Skeletal muscle satellite cell (primary cell): ENCODE results near the gene KCNA3.

Source experiments
- H3K27me3 ChIP-seq: 2 replicates; pipeline ENCODE4 v1.7.0; 2013; ENCODE audit warnings: low read length; ENCODE audit not compliant: control insufficient read depth, insufficient read depth
- H3K36me3 ChIP-seq: 2 replicates; pipeline ENCODE4 v1.7.0; 2013; ENCODE audit warnings: mild to moderate bottlenecking, control low read depth, low read length; ENCODE audit not compliant: insufficient read depth
- H3K4me1 ChIP-seq: 2 replicates; pipeline ENCODE4 v1.7.0; 2013; ENCODE audit warnings: low read length; ENCODE audit not compliant: control insufficient read depth, insufficient read depth
- H3K4me2 ChIP-seq: 2 replicates; pipeline ENCODE4 v1.7.0; 2013; ENCODE audit warnings: mild to moderate bottlenecking, low read length
- H3K4me3 ChIP-seq: 2 replicates; pipeline ENCODE4 v1.7.0; 2013; ENCODE audit warnings: low read length
- H3K9ac ChIP-seq: 2 replicates; pipeline ENCODE4 v1.7.0; 2013; ENCODE audit warnings: mild to moderate bottlenecking, low read depth, low read length, moderate library complexity
- H3K9me3 ChIP-seq: replicated peaks from 2 replicates; pipeline ENCODE4 v1.7.0; 2013; ENCODE audit warnings: mild to moderate bottlenecking, control low read depth, low read length

The KCNA3 gene

DNA sequence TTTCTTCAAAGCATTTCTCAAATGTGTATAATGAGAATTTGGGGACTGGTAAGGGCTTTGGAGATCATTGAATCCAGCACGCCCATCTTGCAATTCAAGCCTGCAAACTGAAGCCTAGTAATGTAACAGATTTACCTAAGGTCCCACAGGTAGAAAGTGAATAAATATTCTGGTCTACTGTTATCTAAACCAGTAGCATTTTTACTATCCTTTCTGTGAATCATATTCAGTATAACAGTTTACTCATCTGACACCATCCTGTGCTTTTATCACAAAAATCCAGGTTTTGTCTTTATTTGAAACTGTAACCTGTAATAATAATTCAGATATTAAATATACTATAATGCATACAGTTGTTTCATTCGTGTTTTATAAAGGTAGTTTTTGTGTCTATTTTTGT, 17.4 kb downstream of the KCNA3 start:
- no peaks in the 10 kb centered on the region for H3K4me1 ChIP-seq
- no peaks in the 10 kb centered on the region for H3K27me3 ChIP-seq
- no peaks in the 10 kb centered on the region for H3K36me3 ChIP-seq
- H3K9me3 ChIP-seq: no peaks in the 10 kb centered on the region
- no peak overlapping the region for H3K4me2 ChIP-seq
- H3K4me3 ChIP-seq: no peak overlapping the region
- no peak overlapping the region for H3K9ac ChIP-seq

DNA sequence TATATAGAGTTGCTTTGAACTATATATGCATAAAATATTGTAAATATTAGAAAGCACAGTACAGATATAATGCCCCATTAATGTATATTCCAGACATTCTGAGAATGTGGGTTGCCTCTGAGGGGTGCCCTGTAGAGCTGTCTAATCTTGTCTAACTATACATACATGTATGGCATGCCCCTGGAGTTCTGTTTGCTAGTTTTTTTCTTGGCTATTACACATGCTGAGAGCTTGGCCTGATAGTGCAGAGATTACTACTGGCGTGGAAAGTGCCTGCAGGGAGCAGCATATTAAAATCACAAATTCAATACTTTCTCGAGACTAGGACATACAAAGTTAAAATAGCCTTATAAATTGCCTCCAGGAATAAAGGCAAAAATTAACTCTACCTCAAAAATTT, 24.1 kb downstream of the KCNA3 start:
- no peaks in the 10 kb centered on the region for H3K36me3 ChIP-seq
- no peak overlapping the region for H3K9ac ChIP-seq
- no peak overlapping the region for H3K4me3 ChIP-seq
- H3K4me1 ChIP-seq: peaks cover 3% of the 10 kb centered on the region
- H3K27me3 ChIP-seq: no peaks in the 10 kb centered on the region
- H3K9me3 ChIP-seq: no peaks in the 10 kb centered on the region
- H3K4me2 ChIP-seq: no peak overlapping the region

DNA sequence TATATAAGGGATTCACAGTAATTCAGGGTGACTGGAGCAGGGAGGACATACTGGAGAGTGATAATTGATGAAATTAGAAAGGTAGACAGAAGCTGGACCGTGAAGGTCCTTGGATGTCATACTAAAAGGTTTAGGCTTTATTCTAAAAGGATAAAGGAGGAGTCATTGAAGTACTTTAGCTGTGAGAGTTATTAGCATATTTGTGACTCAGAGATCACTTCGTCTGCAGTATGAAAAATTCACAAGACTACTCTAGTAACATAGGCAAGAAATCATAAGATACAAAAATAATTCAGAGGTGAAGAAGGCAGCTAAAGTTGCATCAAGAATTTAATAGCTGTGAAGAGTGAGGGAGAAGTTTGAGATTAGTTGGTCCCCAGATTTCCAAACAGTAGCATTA, 26.3 kb downstream of the KCNA3 start:
- Histone ChIP-seq H3K9ac (no peak overlapping the region), H3K9me3 (no peaks in the 10 kb centered on the region), H3K4me1 (peaks cover 3% of the 10 kb centered on the region), H3K27me3 (no peaks in the 10 kb centered on the region), H3K36me3 (no peaks in the 10 kb centered on the region), H3K4me3 (no peak overlapping the region), H3K4me2 (no peak overlapping the region)

DNA sequence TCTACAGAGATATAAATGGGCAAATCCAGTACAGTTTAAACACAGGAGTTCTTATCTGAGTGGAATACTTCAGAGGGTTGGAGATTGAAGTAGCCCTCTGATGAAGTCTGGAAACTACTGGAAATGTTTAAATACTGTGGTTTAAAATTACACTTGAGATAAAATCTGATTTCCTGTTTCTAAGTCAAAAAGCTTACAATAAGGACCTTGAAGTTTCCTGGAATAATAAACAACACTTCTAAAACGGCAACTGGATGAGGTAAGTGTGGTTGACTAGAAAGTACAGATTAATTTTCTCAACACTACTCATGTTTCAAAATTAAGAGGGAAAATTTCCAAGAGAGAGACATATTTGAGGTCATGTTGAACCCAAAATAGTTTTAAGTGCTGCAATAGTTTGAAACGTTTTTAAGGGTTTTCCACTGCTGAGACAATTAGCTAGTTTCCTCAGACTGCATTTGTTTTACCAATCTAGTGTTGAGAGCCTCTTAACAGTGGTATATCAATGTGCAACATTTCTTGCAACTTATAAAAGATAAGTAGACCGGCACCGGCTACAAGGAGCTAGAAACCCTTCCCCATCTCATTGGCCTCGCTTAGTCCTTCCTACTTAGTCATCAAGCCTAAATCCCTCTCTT, 27.4 kb downstream of the KCNA3 start:
- Histone ChIP-seq H3K4me2 (no peak overlapping the region), H3K27me3 (no peaks in the 10 kb centered on the region), H3K36me3 (no peaks in the 10 kb centered on the region), H3K4me3 (no peak overlapping the region), H3K9me3 (no peaks in the 10 kb centered on the region), H3K4me1 (peaks cover 3% of the 10 kb centered on the region), H3K9ac (no peak overlapping the region)

DNA sequence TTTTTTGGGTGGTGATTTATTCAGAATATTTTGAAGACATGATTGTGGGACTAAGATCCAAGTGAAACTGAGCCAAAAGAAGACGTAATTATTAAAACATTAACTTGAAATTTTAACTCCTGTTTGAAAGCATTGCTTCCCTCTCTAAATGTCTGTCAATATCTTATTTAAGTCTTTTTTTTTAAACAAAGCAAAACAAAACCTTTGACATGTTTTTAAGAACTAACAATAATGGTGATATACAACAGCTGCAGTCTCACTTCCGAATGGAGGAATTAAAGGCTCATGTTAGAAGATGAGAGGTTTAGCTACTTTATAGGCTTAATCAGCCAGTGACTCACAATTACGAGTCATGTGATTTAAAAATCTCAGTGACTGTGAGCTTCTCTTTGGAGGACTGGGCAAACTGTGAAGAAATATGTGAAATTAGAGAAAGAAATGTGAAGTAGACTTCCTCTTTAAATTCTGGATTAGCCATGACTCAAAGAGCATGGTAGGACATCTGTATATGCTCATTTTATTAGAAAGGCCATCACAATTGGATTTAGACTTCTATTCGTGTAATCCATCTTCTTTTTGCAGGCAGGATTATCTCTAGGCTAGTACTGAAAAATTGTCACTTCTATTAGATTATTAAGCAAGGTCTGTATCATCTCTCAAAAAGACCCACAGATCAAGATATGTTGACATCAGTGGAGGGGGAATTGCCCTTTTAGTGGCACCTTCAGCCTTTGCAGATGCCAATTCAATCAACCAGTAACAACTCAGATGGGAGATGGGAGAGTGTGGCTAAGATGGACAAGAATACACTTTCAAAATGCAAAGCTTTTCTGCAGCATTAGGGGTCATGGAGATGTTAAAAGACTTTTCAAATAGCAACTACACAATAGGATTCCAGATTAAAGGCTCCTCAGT, 28.7 kb downstream of the KCNA3 start:
- H3K36me3 ChIP-seq: no peaks in the 10 kb centered on the region
- no peak overlapping the region for H3K4me3 ChIP-seq
- H3K4me2 ChIP-seq: no peak overlapping the region
- peaks cover 3% of the 10 kb centered on the region for H3K4me1 ChIP-seq
- H3K9ac ChIP-seq: no peak overlapping the region
- no peaks in the 10 kb centered on the region for H3K27me3 ChIP-seq
- no peaks in the 10 kb centered on the region for H3K9me3 ChIP-seq

DNA sequence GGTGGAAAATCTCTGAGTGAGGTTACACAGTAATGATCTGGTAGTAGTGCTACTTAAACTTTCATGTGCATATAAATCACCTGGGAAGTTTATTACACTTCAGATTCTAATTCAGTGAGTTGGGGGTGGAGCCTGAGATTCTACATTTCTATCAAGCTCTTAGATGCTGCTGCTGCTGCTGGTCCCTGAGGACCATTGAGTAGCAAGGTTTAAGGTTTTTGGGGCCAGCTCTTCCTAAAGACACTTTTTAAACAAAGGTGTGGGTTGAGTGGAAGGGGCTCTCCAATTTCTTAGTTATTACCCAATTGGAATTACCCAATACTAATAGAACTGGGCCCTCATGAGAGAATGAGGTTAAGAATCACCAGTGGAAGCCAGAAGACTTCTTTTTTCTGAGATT, 29.5 kb downstream of the KCNA3 start:
- no peaks in the 10 kb centered on the region for H3K36me3 ChIP-seq
- H3K4me2 ChIP-seq: no peak overlapping the region
- H3K9me3 ChIP-seq: no peaks in the 10 kb centered on the region
- peaks cover 3% of the 10 kb centered on the region for H3K4me1 ChIP-seq
- no peak overlapping the region for H3K9ac ChIP-seq
- no peaks in the 10 kb centered on the region for H3K27me3 ChIP-seq
- H3K4me3 ChIP-seq: no peak overlapping the region

DNA sequence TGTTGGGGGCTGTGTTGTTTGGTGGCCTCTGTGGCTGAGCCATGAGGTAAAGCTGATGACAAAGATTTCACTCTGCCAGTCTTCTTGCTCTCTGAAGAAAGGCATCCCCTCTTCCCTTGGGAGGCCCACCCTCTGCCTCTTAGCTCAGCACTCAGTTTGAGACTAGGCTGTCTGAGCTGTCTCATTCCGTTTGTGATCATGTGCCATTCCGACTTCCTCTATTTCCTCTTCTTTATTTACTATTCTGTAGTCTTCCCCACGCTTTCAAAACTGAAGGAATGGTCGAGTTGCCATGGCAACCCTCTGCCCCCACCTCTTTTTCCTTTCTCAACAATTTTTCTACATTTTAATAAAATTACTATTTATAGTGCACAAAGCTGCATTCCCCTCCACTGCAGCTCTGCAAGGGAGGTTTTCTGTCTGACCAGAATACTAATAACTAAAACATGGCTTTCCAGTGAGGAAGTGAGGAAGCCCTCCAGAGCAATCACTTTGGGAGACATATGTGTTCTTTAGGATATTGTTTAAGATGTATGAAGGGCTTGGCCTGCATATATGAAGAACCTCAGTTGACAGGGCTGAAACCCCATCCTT, 30.8 kb downstream of the KCNA3 start:
- Histone ChIP-seq H3K4me2 (no peak overlapping the region), H3K4me1 (peaks cover 3% of the 10 kb centered on the region), H3K9ac (no peak overlapping the region), H3K9me3 (no peaks in the 10 kb centered on the region), H3K36me3 (no peaks in the 10 kb centered on the region), H3K27me3 (no peaks in the 10 kb centered on the region), H3K4me3 (no peak overlapping the region)

DNA sequence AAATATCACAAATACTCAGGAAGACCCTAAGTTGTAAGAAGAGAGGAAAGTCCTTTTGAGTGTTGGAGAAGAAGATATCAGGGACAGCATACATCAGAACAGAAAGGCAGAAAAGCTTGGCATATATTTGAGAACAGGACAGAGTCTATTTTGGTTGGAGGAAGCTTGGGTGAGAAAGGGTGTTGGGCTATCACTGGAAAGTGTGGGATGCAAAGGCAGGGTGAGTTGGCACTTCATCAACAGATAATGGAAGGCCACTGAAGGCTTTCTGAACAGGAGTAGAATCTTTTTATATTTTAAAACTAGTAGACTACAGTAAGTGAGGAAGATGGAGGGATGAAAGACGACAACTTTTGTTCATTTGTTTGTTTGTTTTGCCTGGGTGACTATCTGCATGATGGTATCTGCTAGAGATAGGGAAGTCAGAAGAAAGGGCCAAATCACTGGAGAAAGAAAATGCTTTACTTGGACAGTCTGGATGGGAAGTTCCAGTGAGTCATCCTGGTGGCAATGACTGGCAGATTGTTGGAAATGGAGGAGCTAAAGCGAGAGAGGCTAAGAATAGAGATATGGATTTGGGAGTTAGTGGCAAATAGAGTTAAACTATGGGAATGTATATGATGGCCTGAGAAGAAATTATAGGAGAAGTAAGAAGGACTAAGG, 34.9 kb downstream of the KCNA3 start:
- H3K9ac ChIP-seq: no peak overlapping the region
- H3K4me1 ChIP-seq: no peaks in the 10 kb centered on the region
- H3K9me3 ChIP-seq: no peaks in the 10 kb centered on the region
- H3K4me3 ChIP-seq: no peak overlapping the region
- peaks cover 4% of the 10 kb centered on the region for H3K27me3 ChIP-seq
- no peak overlapping the region for H3K4me2 ChIP-seq
- H3K36me3 ChIP-seq: no peaks in the 10 kb centered on the region

DNA sequence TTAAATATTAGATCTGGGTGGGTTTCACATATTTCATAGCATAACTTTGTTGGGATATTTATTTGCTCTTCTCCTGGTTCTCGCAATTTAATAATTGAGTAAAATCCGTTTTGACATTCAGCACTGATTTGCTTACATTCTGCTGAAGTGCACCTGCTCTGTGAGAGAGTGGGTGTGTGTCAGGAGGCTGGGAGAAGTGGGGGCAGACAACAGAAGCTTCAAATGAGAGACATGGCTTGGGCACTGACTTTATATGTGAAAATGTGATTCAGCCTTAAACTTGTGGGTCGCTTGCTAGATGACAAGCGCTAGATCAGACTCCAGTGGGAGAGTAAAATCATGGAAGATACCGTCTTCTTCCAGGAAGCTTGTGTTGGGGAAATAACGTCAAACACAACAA, 36.2 kb downstream of the KCNA3 start:
- Histone ChIP-seq H3K4me1 (no peaks in the 10 kb centered on the region), H3K9ac (no peak overlapping the region), H3K27me3 (peaks cover 4% of the 10 kb centered on the region), H3K36me3 (no peaks in the 10 kb centered on the region), H3K4me2 (no peak overlapping the region), H3K9me3 (no peaks in the 10 kb centered on the region), H3K4me3 (no peak overlapping the region)

DNA sequence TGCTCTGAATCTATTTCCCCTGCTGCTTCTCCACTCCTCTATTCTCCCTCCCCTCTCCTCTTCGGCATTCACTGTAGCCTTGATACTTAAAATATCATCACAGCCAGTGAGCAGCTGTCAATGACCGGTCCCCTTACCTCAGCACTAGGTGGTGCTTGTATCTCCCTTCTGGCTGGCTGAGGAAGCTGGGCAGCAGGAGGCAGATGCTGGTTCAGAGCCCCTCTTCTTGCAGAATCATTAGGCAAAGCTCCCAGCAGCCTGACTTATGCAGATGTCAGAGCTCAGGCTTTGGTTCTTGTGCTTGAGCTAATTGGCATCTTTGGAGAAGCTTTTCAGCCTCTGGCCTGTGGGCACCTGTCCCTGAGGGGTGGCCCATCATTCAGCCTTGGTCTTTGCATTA, 36.7 kb downstream of the KCNA3 start:
- Histone ChIP-seq H3K4me2 (no peak overlapping the region), H3K4me3 (no peak overlapping the region), H3K9ac (no peak overlapping the region), H3K9me3 (no peaks in the 10 kb centered on the region), H3K36me3 (no peaks in the 10 kb centered on the region), H3K4me1 (no peaks in the 10 kb centered on the region), H3K27me3 (peaks cover 4% of the 10 kb centered on the region)

DNA sequence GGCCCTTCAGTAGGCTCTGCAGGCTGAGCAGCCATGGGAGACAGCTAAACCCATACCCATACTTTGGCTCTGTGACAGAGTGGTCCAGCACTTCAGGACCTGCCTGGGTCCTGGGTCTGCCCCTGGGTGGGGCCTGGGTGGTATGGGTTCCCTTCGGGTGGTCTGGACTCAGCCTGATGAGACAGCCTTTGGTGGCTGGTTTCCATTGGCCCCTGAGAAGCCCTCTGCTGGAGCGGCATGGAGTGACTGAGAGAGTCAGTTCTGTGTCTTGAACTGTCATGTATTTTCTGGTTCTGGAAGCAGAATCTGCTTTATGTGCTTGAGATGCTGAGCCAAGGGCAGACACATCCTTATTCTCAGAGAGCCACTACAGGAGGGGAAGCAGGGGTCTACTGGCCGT, 37.3 kb downstream of the KCNA3 start:
- Histone ChIP-seq H3K27me3 (peaks cover 4% of the 10 kb centered on the region), H3K9ac (no peak overlapping the region), H3K36me3 (no peaks in the 10 kb centered on the region), H3K4me1 (no peaks in the 10 kb centered on the region), H3K4me3 (no peak overlapping the region), H3K4me2 (no peak overlapping the region), H3K9me3 (no peaks in the 10 kb centered on the region)
